WTC11 (cell line): Measurements from ENCODE around the gene SWAP70.

Experiments
- CTCF ChIP-seq: fragments of 200-600 bp; IDR thresholded peaks from 2 replicates; pipeline ENCODE4 v1.8.0; 2022; ENCODE audit warnings: antibody characterized with exemption
- ESRRA ChIP-seq: sonication (generic); formaldehyde crosslinking; IDR thresholded peaks from 2 replicates; pipeline ENCODE4 v1.8.1; 2022; ENCODE audit warnings: mild to moderate bottlenecking, missing genetic modification reagents, borderline replicate concordance
- FOXP1 ChIP-seq: sonication (generic); formaldehyde crosslinking; IDR thresholded peaks from 2 replicates; pipeline ENCODE4 v1.8.0; 2022; ENCODE audit warnings: missing genetic modification reagents, mild to moderate bottlenecking, moderate library complexity, borderline replicate concordance
- FOXP4 ChIP-seq: sonication (generic); formaldehyde crosslinking; IDR thresholded peaks from 2 replicates; pipeline ENCODE4 v1.8.0; 2022; ENCODE audit warnings: mild to moderate bottlenecking, missing genetic modification reagents
- GRHL2 ChIP-seq: fragments of 250-450 bp; sonication (Bioruptor Pico); IDR thresholded peaks from 2 replicates; pipeline ENCODE4 v1.8.0; 2022; ENCODE audit warnings: mild to moderate bottlenecking, moderate library complexity; ENCODE audit not compliant: insufficient replicate concordance, severe bottlenecking
- MAX ChIP-seq: sonication (generic); formaldehyde crosslinking; IDR thresholded peaks from 2 replicates; pipeline ENCODE4 v1.8.0; 2022; ENCODE audit warnings: mild to moderate bottlenecking, missing genetic modification reagents
- NFE2L1 ChIP-seq: sonication (generic); formaldehyde crosslinking; IDR thresholded peaks from 2 replicates; pipeline ENCODE4 v1.8.1; 2023; ENCODE audit warnings: missing genetic modification reagents
- NR2C2 ChIP-seq: sonication (generic); formaldehyde crosslinking; IDR thresholded peaks from 2 replicates; pipeline ENCODE4 v1.8.0; 2022; ENCODE audit warnings: mild to moderate bottlenecking, missing genetic modification reagents
- NR3C1 ChIP-seq: sonication (generic); formaldehyde crosslinking; conservative IDR thresholded peaks from 2 replicates; pipeline ENCODE4 v1.8.1; 2023; ENCODE audit warnings: low read depth, mild to moderate bottlenecking, missing genetic modification reagents
- SP1 ChIP-seq: sonication (generic); formaldehyde crosslinking; conservative IDR thresholded peaks from 2 replicates; pipeline ENCODE4 v1.8.1; 2022; ENCODE audit warnings: missing genetic modification reagents
- ZNF121 ChIP-seq: sonication (generic); formaldehyde crosslinking; IDR thresholded peaks from 2 replicates; pipeline ENCODE4 v1.8.0; 2023; ENCODE audit warnings: missing genetic modification reagents
- ZNF219 ChIP-seq: sonication (generic); formaldehyde crosslinking; IDR thresholded peaks from 2 replicates; pipeline ENCODE4 v1.8.0; 2023; ENCODE audit warnings: missing genetic modification reagents, mild to moderate bottlenecking, borderline replicate concordance
- ZNF532 ChIP-seq: fragments of 250-450 bp; sonication (Bioruptor Pico); IDR thresholded peaks from 2 replicates; pipeline ENCODE4 v1.9.0; 2021; ENCODE audit warnings: mild to moderate bottlenecking, borderline replicate concordance

GRCh38 chr11:9735236-9735635, 71.4 kb downstream of the SWAP70 start:
- TF ChIP-seq CTCF: no peak
- TF ChIP-seq NR2C2 (CRISPR knock-in tag): no peak
- TF ChIP-seq FOXP1 (CRISPR knock-in tag): no peak
- TF ChIP-seq GRHL2 (CRISPR knock-in tag): no peak
- no peak for TF ChIP-seq ESRRA
- TF ChIP-seq NR3C1 (CRISPR knock-in tag): no peak
- TF ChIP-seq FOXP4: no peak
- no peak for TF ChIP-seq NFE2L1
- no peak for TF ChIP-seq MAX (CRISPR knock-in tag)
- TF ChIP-seq ZNF532 (CRISPR knock-in tag): no peak
- no peak for TF ChIP-seq ZNF121
- no peak for TF ChIP-seq SP1 (CRISPR knock-in tag)
- TF ChIP-seq ZNF219: no peak
